Left ventricle myocardium superior (tissue), 1 donor: ENCODE measurements around the gene RUSC2. TPM values are rescaled to one million over a fixed set of nuclear protein-coding genes. Genes with fewer than 3 reads are reported as not detected.
"Not testable (repeated sequence)": the region's sequence is repeated elsewhere in the genome, so short reads cannot be mapped to it uniquely, and the experiment has no call there.

Experiments used
- ATAC-seq: fragments of 200-7000 bp; cut with Tn5 transposase; one replicate; pipeline ENCODE4 v1.9.1; 2020; ENCODE audit warnings: mild to moderate bottlenecking, moderate library complexity
- DNase-seq: peaks from one replicate; pipeline ENCODE4 v3.0.0-alpha.2; 2020
- intact Hi-C: fragments of 100-400 bp; cut with micrococcal nuclease; formaldehyde crosslinking; loops from one replicate; pipeline ENCODE4 v1.11.0; 2022
- total RNA-seq: library from RNA; stranded (reverse); fragmentation: NEBNext Ultra II Directional; extraction: Animal tissue kit (Norgen Biotek cat#: 25700); gene quantifications from one replicate; pipeline ENCODE4 v1.2.1, GENCODE V29; 2021
- donor health status: DM: no; HTN: yes; CAD: no; lungs with severe emphysema.

Gene RUSC2
- total RNA-seq, 1 donor from 2014 or later: 30.3 TPM

DNA sequence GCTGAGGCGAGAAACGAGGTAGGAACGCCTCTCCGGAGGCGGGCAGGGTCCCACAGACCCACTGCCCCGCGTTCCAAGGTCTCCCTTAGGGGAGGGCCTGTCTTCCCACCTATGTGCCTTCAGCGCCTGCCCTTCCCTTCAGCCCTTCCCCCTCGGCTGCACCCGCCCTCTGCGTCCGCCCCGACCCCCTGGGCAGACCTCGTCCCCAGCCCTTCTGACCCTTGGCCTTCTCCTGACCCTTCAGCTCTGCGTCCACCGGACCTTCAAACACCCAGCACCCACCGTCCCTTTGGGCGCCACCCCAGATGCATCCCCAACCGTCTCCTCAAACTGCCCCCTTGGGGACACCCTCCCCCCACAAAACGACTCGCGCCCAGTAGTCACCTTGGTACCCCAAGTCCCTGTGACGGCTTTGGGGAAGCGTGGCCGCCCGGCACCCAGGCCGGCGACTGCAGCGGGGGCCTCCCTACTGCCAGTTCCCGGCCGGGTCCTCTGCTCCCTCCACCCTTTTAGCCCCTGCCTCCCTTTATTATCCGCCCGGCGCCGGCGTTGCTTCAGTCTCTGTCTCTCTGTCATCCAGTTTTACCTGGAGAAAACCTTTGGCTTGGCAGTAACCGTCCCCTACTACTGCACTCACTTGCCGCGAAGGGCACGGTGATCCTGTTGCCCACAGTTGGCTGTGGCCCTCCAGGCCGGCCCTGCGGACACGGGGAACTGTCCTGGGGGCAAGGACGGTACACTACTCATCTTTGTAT, 421 bp downstream of the RUSC2 start:
- peak; percentile 59 for ATAC-seq
- intact Hi-C loops: loop anchor here (5.0 kb wide), 1 partner anchor 62 kb away; no protein-coding TSS in a partner anchor
- DNase-seq: peak; percentile 52

- intact Hi-C loops: loop anchor here (5.0 kb wide), 1 partner anchor 61 kb away; no protein-coding TSS in a partner anchor
- ATAC-seq (peak; percentile 1), DNase-seq (no peak)
These were observed 1.1 kb downstream of the RUSC2 start for GRCh38 chr9:35490910-35491465.

- intact Hi-C loops: loop anchor here (5.0 kb wide), 1 partner anchor 59 kb away; no protein-coding TSS in a partner anchor
- DNase-seq, ATAC-seq: not testable (repeated sequence)
These were observed 3.2 kb downstream of the RUSC2 start for GRCh38 chr9:35493119-35493518.

GRCh38 chr9:35495984-35496383, 6.1 kb downstream of the RUSC2 start:
- no peak for DNase-seq
- intact Hi-C loops: no loop called here
- no peak for ATAC-seq

GRCh38 chr9:35498245-35498644, 8.3 kb downstream of the RUSC2 start:
- ATAC-seq: peak; percentile 22
- DNase-seq, intact Hi-C loops: not testable (repeated sequence)

DNA sequence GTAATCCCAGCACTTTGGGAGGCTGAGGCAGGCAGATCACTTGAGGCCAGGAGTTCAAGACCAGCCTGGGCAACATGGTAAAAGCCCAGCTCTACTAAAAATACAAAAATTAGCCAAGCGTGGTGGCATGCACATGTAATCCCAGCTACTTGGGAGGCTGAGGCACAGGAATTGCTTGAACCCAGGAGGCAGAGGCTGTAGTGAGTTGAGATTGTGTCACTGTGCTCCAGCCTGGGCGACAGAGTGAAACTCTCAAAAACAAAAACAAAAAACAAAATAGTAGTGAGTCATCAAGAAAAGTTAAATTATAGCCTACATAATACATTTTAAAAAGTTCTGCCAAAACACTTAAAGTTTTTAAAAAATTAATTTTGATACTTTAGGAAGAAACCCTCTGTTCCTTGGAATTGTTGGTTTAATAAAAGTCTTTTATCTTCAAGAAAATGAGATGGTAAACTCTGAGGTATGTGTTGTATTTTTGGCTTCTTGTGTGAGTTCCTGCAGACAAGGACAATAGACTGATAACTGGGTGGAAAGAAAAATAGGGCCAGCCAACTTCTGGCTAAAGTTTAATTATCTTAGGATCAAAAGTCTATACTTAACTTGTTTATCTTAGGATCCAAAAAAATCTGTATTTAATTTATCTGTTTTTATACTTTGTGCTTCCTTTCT, 9.3 kb downstream of the RUSC2 start:
- intact Hi-C loops: no loop called here
- no peak for DNase-seq
- no peak for ATAC-seq

DNA sequence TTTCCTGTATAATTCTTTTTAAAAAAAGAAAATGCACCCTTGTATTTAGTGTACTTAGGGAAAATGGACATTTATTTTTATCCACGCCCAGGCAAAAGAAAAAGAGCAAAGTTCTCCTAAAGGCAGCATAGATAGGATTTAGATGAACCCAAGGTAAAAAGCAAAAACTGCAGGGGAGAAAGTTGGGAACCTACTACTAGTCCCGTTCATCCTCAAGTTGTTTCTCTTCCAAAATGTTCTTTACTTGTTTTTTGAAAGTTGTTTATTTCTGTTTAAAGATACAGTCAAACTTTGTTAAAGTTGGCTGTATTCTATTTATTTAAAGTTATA, 9.8 kb downstream of the RUSC2 start:
- DNase-seq: no peak
- intact Hi-C loops: no loop called here
- ATAC-seq: no peak

DNA sequence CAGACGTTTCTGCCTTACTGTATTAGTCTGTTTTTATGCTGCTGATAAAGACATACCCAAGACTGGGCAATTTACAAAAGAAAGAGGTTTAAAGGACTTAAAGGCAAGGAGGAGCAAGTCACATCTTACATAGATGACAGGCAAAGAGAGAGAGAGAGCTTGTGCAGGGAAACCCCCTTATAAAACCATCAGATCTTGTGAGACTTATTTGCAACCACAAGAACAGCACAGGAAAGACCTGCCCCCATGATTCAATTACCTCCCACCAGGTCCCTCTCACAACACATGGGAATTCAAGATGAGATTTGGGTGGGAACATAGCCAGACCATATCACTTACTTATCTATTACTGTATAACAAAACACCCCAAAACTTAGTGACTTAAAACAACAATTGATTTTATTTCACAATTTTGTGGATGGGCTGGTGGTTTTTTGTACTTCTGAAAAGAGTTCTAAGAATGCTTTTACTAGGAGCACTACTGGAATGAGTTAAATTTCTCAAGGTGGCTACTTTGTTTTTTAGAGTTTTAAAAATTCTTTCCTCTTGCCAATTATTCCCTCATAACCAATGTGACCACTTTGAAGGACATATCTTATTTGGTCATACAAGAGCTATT, 10.3 kb downstream of the RUSC2 start:
- intact Hi-C loops: no loop called here

GRCh38 chr9:35501946-35502345, 12.0 kb downstream of the RUSC2 start:
- intact Hi-C loops: no loop called here
- no peak for ATAC-seq
- no peak for DNase-seq

More for the DNA sequence above, 10.3 kb downstream of the RUSC2 start:
- no peak for DNase-seq
- no peak for ATAC-seq

- intact Hi-C loops: no loop called here
- no peak for DNase-seq
- no peak for ATAC-seq
These were observed 16.4 kb downstream of the RUSC2 start for GRCh38 chr9:35506359-35506758.

DNA sequence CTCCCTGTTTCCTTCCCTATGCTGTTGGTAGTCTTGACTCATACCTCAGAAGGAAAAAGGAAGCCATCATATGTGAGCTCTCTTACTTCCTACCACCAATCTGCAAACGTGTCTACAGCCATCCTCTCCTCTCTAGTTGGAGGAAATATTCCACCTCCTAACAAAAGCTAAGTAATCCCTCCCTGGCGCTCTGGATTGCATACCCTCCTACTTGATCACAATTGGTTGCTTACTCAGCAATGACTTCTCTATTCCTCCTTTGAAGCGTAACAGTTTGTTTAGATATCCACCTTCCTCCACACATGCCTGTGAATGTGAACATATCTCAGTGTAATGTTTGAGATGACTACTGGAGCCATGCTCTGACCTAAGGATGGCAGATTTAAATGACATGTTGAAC, 18.2 kb downstream of the RUSC2 start:
- intact Hi-C loops: no loop called here
- ATAC-seq: no peak
- DNase-seq: no peak

DNA sequence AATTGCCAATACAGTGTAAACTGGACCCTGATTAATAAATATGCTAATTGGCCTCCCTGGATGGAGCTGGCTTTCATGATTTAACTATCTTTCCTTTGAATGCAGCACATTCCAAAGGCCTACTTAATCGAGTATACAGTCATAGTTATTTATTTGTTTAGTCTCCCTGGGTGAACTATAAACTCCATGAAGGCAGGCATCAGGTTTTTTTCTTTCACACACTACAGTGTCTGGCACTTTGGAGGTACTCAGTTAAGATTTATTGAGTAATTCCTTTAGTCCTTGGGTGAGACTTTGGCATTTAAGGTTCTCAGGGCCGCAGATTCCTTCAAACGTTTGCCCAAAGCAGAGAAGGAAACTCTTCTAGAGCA, 20.5 kb downstream of the RUSC2 start:
- DNase-seq (no peak), ATAC-seq (no peak)
- intact Hi-C loops: no loop called here

DNA sequence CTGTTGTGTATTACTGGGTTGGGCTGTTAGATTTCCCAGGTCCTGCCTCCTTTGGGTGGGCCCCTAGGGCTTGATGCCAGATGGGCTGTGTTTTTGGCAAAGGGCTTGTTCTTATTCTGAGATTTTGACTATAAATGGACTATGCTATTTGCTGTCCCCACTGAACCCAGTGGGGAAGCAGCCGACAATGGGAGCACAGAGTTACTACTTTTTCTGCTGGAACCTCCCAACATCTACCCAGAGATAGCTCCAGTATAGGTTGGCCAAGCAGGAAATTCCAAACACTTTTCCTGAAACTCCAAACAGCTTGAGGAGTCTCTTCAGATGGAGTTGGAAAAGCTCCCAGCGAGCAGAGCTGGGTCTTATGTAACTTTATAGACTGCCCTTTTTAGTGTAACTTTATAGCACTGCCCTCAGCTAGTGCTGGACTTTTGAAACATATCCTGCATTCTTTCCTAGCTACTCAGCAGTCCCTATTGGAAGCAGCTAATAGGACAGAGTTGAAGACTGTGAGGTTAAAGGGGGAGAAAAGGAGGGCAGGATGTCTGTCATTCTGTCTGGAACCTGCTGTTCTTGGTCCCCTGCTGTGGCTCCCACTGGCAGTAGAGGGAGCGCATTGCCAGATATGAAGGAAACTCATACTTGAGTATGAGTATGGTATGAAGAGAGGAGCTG, 21.0 kb downstream of the RUSC2 start:
- ATAC-seq: peak; percentile 93
- intact Hi-C loops: no loop called here
- peak; percentile 80 for DNase-seq

- intact Hi-C loops: no loop called here
These were observed 21.5 kb downstream of the RUSC2 start for GRCh38 chr9:35511453-35511852.

DNA sequence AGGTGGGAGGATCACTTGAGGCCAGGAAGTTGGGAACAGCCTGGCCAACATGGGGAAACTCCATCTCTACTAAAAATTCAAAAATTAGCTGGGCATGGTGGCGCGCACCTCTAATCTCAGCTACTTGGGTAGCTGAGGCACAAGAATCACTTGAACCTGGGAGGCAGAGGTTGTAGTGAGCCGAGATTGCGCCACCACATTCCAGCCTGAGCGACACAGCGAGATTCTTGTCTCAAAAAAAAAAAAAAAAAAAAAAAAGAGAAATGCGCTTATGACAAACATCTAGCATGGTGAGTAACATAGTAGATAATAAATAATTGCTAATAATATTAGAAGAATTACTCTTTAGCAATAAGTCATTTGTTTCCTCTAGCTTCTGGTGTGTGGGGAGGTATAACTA, 25.9 kb downstream of the RUSC2 start:
- intact Hi-C loops: no loop called here
- DNase-seq (no peak), ATAC-seq (no peak)

More at GRCh38 chr9:35511453-35511852, 21.5 kb downstream of the RUSC2 start:
- DNase-seq (no peak), ATAC-seq (no peak)

GRCh38 chr9:35516479-35516878, 26.6 kb downstream of the RUSC2 start:
- ATAC-seq: no peak
- intact Hi-C loops: no loop called here
- no peak for DNase-seq

- intact Hi-C loops: no loop called here
- ATAC-seq (no peak), DNase-seq (no peak)
These were observed 27.2 kb downstream of the RUSC2 start for GRCh38 chr9:35517131-35517530.

- intact Hi-C loops: no loop called here
- ATAC-seq (no peak), DNase-seq (no peak)
These were observed 27.8 kb downstream of the RUSC2 start for GRCh38 chr9:35517552-35518224.

- no peak for DNase-seq
- ATAC-seq: peak; percentile 25
- intact Hi-C loops: no loop called here
These were observed 28.4 kb downstream of the RUSC2 start for GRCh38 chr9:35518225-35518821.
